ENCODE data around the gene CMTM7. TPM values are rescaled to one million over a fixed set of nuclear protein-coding genes. Genes with fewer than 3 reads are reported as not detected.

The CMTM7 gene
- total RNA-seq, 4 donors from 2014 or later = 14.8 to 24.7 (median 22.0) TPM

- no peak for TF ChIP-seq CTCF (IDR thresholded peaks at IDR 0.05)
- peak in 1 of 2 donors; percentile 27 for TF ChIP-seq POLR2A (IDR thresholded peaks at IDR 0.05)
- intact Hi-C loops (cut with DNase I) = no loop called here
- Histone ChIP-seq H3K27me3 (no peaks in the 10 kb centered on the region), H3K9me3 (no peaks in the 10 kb centered on the region), H3K4me3 (replicated peaks in 1 of 3) (peak overlapping the region; percentile 37 to 87 (median 72)), H3K4me1 (peaks cover 4 to 12% of the 10 kb centered on the region in 2 donors), H3K27ac (peak overlapping the region; percentile 40 to 89 (median 78)), H3K36me3 (no peaks in the 10 kb centered on the region)
- WGBS, 2 donors = 16 to 23% methylated on average over 18 of the region's 18 CpGs
- DNase-seq = peak; percentile 85
These were observed 1.1 kb downstream of the CMTM7 start for GRCh38 chr3:32392536-32393302.

GRCh38 chr3:32395496-32395895 is 3.8 kb downstream of the CMTM7 start:
- DNase-seq = no peak
- no peak for TF ChIP-seq POLR2A (IDR thresholded peaks at IDR 0.05)
- TF ChIP-seq CTCF (IDR thresholded peaks at IDR 0.05) = no peak
- no peaks in the 10 kb centered on the region for H3K36me3 ChIP-seq
- 58 to 77% methylated on average over 2 of the region's 2 CpGs for WGBS, 2 donors
- H3K27ac ChIP-seq = no peak overlapping the region
- no peaks in the 10 kb centered on the region for H3K27me3 ChIP-seq
- H3K4me1 ChIP-seq = peaks cover 14 to 25% of the 10 kb centered on the region in 2 donors
- intact Hi-C loops (cut with DNase I) = no loop called here
- H3K4me3 ChIP-seq (replicated peaks in 1 of 3) = no peak overlapping the region
- no peaks in the 10 kb centered on the region for H3K9me3 ChIP-seq

GRCh38 chr3:32397941-32398340 is 6.3 kb downstream of the CMTM7 start:
- H3K36me3 ChIP-seq = no peaks in the 10 kb centered on the region
- no peaks in the 10 kb centered on the region for H3K27me3 ChIP-seq
- H3K4me1 ChIP-seq = peaks cover 34 to 39% of the 10 kb centered on the region in 2 donors
- H3K9me3 ChIP-seq = no peaks in the 10 kb centered on the region
- intact Hi-C loops (cut with DNase I) = no loop called here
- H3K27ac ChIP-seq = no peak overlapping the region
- 71 to 72% methylated on average over 2 of the region's 2 CpGs for WGBS, 2 donors
- no peak overlapping the region for H3K4me3 ChIP-seq (replicated peaks in 1 of 3)
- TF ChIP-seq CTCF (IDR thresholded peaks at IDR 0.05) = no peak
- no peak for TF ChIP-seq POLR2A (IDR thresholded peaks at IDR 0.05)
- DNase-seq = no peak

GRCh38 chr3:32398531-32398930 is 6.9 kb downstream of the CMTM7 start:
- H3K4me1 ChIP-seq = peaks cover 36 to 40% of the 10 kb centered on the region in 2 donors
- no peaks in the 10 kb centered on the region for H3K27me3 ChIP-seq
- TF ChIP-seq POLR2A (IDR thresholded peaks at IDR 0.05) (no peak), CTCF (IDR thresholded peaks at IDR 0.05) (no peak)
- H3K4me3 ChIP-seq (replicated peaks in 1 of 3) = no peak overlapping the region
- DNase-seq = peak in 1 of 2 donors; percentile 22
- WGBS, 2 donors = 77 to 89% methylated on average over 10 of the region's 10 CpGs
- intact Hi-C loops (cut with DNase I) = no loop called here
- no peak overlapping the region for H3K27ac ChIP-seq
- H3K9me3 ChIP-seq = no peaks in the 10 kb centered on the region
- no peaks in the 10 kb centered on the region for H3K36me3 ChIP-seq

- intact Hi-C loops (cut with DNase I) = no loop called here
- Histone ChIP-seq H3K36me3 (no peaks in the 10 kb centered on the region), H3K4me3 (replicated peaks in 1 of 3) (no peak overlapping the region), H3K4me1 (peaks cover 36 to 41% of the 10 kb centered on the region in 2 donors), H3K9me3 (no peaks in the 10 kb centered on the region), H3K27me3 (no peaks in the 10 kb centered on the region), H3K27ac (peak overlapping the region in 1 of 3 donors; percentile 97)
- TF ChIP-seq CTCF (IDR thresholded peaks at IDR 0.05) (peak; percentile 31 to 63 (median 54)), POLR2A (IDR thresholded peaks at IDR 0.05) (no peak)
- 50 to 53% methylated on average over 2 of the region's 2 CpGs for WGBS, 2 donors
- no peak for DNase-seq
These were observed 7.5 kb downstream of the CMTM7 start for GRCh38 chr3:32399030-32399620.

Measured in thyroid gland (tissue), 4 donors.